Suprapubic skin (tissue), 4 donors: ENCODE measurements around the gene BSPRY. TPM values are rescaled to one million over a fixed set of nuclear protein-coding genes. Genes with fewer than 3 reads are reported as not detected.

Experiments used
- DNase-seq, 2 donors: peaks; one replicate each; pipeline ENCODE4 v3.0.0-alpha.2; 2019; ENCODE audit warnings: low spot score in 2 of 2
- H3K27ac ChIP-seq: fragments of 200-600 bp; sonication (generic); one replicate; pipeline ENCODE4 v1.5.1; 2019
- H3K27me3 ChIP-seq: fragments of 200-600 bp; sonication (generic); one replicate; pipeline ENCODE4 v1.5.1; 2019
- H3K36me3 ChIP-seq: fragments of 200-600 bp; sonication (generic); one replicate; pipeline ENCODE4 v1.5.1; 2019
- H3K4me1 ChIP-seq: fragments of 200-600 bp; sonication (generic); one replicate; pipeline ENCODE4 v1.5.1; 2019
- H3K4me3 ChIP-seq: fragments of 200-600 bp; sonication (generic); one replicate; pipeline ENCODE4 v1.5.1; 2019; ENCODE audit warnings: mild to moderate bottlenecking
- H3K9me3 ChIP-seq: fragments of 200-600 bp; sonication (generic); one replicate; pipeline ENCODE4 v1.5.1; 2019
- CTCF ChIP-seq, 2 donors: fragments of 200-600 bp in 1 of 2; fragments of 450-650 bp in 1 of 2; sonication (generic) in 1 of 2; IDR thresholded peaks; one replicate each; pipeline ENCODE4 v1.5.1; 2016 to 2019; ENCODE audit warnings: antibody characterized with exemption in 2 of 2, mild to moderate bottlenecking in 1 of 2, moderate library complexity in 1 of 2
- EP300 ChIP-seq: sonication (generic); formaldehyde crosslinking; IDR thresholded peaks from one replicate; pipeline ENCODE4 v1.6.1; 2017; ENCODE audit warnings: antibody characterized with exemption
- POLR2A ChIP-seq, 2 donors: fragments of 450-650 bp; IDR thresholded peaks; one replicate each; pipeline ENCODE4 v1.6.1; 2017; ENCODE audit warnings: antibody characterized with exemption in 2 of 2, mild to moderate bottlenecking in 2 of 2, moderate library complexity in 2 of 2
- POLR2AphosphoS5 ChIP-seq, 3 donors: sonication (generic); formaldehyde crosslinking; IDR thresholded peaks; one replicate each; pipeline ENCODE4 v1.6.1; 2017; ENCODE audit warnings: antibody characterized with exemption in 3 of 3
- WGBS: methylation state at CpG from one replicate; pipeline ENCODE4 v1.1.5; 2018; 5-methylcytosine and 5-hydroxymethylcytosine counted together
- total RNA-seq, 4 donors: library from RNA; depleted of rRNA; stranded (reverse); fragments of >200 nt; gene quantifications; one replicate each; pipeline ENCODE4 v1.1.0, GENCODE V29; 2016

Gene BSPRY
- total RNA-seq, 4 donors from 2014 or later: 8.3 to 37.3 (median 30.8) TPM

DNA sequence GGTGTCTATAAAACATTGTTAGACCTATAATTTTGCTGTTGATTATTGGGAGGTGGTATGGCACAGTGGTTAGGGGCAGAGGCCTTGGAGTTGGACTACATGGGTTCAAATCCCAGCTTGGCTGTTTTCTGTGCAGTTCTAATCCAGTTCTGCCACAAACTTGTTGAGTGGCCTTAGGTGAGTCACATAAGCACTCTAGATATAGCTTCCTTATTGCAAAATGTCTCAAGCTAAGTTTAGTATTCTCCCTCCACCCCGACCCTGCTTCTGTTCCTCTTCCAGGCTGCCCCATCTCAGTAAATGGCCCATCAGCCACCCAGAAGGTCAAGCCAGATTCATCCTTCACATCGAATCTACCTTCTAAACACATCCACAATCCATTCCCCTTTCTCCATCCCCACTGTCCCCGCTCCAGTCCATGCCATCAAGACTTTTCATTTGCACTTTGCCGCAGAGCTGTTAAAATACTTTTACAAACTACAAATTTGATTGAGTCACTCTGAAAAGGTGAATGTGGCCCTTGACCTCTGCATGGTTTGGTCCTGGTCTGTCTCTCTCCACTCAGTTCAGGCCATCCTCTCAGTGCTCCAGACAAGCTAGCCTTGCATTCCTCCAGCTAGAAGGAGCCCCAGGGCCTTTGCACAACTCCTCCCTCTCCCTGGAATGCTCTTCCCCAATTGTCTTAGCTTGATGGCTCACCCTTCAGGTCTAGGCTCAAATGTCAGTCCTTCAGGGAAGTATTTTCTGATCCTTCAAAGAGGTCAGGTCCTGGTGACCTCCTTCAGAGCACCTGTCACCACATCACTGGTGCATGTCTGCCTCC lies 37.4 kb downstream of the BSPRY start:
- Histone ChIP-seq H3K9me3 (no peaks in the 10 kb centered on the region), H3K27ac (no peak overlapping the region), H3K4me1 (peaks cover 8% of the 10 kb centered on the region), H3K4me3 (no peak overlapping the region), H3K27me3 (no peaks in the 10 kb centered on the region), H3K36me3 (peaks cover 52% of the 10 kb centered on the region)
- WGBS: 84% methylated on average over 4 of the region's 4 CpGs
- no peak for DNase-seq
- TF ChIP-seq CTCF (IDR thresholded peaks at IDR 0.05): no peak
- no peak for TF ChIP-seq EP300
- no peak for TF ChIP-seq POLR2A (IDR thresholded peaks at IDR 0.05)

DNA sequence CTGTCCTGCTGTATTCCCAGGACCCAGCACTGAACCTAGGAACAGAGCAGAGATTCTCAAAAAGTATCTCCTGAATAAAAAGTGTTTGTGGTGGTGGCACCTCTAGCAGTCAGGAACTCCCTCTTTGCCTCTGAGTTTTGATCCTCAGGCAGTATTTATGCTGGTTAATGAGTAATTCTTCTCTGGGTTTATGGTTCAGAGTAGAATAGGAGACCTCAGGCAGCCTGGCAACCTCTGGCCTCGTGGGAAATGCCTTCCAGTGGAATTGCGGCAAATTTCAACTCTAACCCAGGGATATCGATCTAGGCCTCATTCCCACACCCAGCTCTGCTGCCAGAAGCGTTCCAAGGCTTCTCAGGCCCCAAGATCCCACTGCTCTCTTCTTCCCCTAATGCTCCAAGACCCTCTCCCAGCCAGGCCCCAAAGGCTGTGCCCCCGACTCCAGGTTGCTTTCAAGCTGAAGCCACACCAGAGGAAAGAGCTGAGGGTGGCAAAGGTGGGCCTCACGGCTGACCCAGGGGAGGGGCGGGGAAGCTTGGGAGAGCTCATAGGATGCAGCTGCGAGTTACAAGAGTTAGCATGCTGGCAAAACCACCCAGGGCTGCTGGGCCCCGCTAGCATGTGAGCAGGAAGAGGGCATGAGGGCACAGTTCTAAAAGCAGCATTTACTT lies 38.4 kb downstream of the BSPRY start:
- Histone ChIP-seq H3K27ac (no peak overlapping the region), H3K4me3 (no peak overlapping the region), H3K4me1 (no peaks in the 10 kb centered on the region), H3K36me3 (peaks cover 59% of the 10 kb centered on the region), H3K27me3 (no peaks in the 10 kb centered on the region), H3K9me3 (no peaks in the 10 kb centered on the region)
- TF ChIP-seq POLR2A (IDR thresholded peaks at IDR 0.05) (no peak), POLR2AphosphoS5 (IDR thresholded peaks at IDR 0.05) (no peak), CTCF (IDR thresholded peaks at IDR 0.05) (no peak), EP300 (no peak)
- DNase-seq: no peak
- WGBS: 76% methylated on average over 9 of the region's 9 CpGs

GRCh38 chr9:113388833-113389232 lies 39.5 kb downstream of the BSPRY start:
- no peaks in the 10 kb centered on the region for H3K9me3 ChIP-seq
- no peak overlapping the region for H3K27ac ChIP-seq
- H3K27me3 ChIP-seq: no peaks in the 10 kb centered on the region
- no peak for TF ChIP-seq CTCF (IDR thresholded peaks at IDR 0.05)
- no peak for TF ChIP-seq POLR2A (IDR thresholded peaks at IDR 0.05)
- no peak for TF ChIP-seq POLR2AphosphoS5 (IDR thresholded peaks at IDR 0.05)
- no peak for TF ChIP-seq EP300
- WGBS: 89% methylated on average over 11 of the region's 13 CpGs
- no peak for DNase-seq
- H3K4me3 ChIP-seq: no peak overlapping the region
- peaks cover 66% of the 10 kb centered on the region for H3K36me3 ChIP-seq
- H3K4me1 ChIP-seq: no peaks in the 10 kb centered on the region

- Histone ChIP-seq H3K9me3 (no peaks in the 10 kb centered on the region), H3K27ac (no peak overlapping the region), H3K27me3 (no peaks in the 10 kb centered on the region), H3K4me3 (no peak overlapping the region), H3K36me3 (peaks cover 66% of the 10 kb centered on the region), H3K4me1 (no peaks in the 10 kb centered on the region)
- TF ChIP-seq POLR2A (IDR thresholded peaks at IDR 0.05) (no peak), CTCF (IDR thresholded peaks at IDR 0.05) (no peak), EP300 (no peak), POLR2AphosphoS5 (IDR thresholded peaks at IDR 0.05) (no peak)
- WGBS: 90% methylated on average over 11 of the region's 11 CpGs
- no peak for DNase-seq
These were observed 40.1 kb downstream of the BSPRY start for GRCh38 chr9:113389451-113389850.

DNA sequence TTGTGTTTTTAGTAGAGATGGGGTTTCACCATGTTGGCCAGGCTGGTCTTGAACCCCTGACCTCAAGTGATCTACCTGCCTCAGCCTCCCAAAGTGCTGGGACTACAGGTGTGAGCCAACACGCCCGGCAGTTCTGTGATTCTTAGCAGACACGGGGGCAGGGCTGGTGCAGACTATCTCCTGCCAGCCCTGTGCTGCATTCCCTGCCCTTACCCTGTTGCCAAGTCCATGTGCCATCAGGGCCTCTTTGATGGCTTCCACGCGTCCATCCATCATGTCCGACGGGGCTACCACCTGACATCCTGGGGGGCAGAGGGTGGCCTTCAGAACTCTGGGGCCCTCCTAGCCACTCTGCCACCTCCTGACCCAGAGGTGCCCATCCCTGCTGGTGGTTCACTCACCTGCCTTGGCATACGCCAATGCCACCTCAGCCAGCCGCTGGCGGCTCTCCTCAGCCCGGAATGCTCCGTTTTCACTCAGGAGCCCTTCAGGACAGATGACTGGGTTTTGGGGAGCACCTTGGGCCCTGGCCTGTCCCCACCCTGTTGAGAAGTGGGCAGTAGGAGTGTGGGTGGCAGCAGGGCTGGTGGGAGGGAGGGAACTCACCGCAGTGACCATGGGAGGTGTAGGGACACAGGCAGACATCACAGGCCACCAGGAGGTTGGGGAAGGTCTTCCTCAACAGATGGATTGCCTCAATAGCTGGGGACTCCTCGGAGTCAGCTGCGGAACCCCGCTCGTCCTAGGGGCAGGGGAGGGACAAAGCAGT lies 41.0 kb downstream of the BSPRY start:
- WGBS: 91% methylated on average over 13 of the region's 17 CpGs
- H3K9me3 ChIP-seq: no peaks in the 10 kb centered on the region
- no peaks in the 10 kb centered on the region for H3K4me1 ChIP-seq
- H3K27ac ChIP-seq: no peak overlapping the region
- H3K4me3 ChIP-seq: no peak overlapping the region
- TF ChIP-seq CTCF (IDR thresholded peaks at IDR 0.05): no peak
- no peak for TF ChIP-seq EP300
- no peak for TF ChIP-seq POLR2A (IDR thresholded peaks at IDR 0.05)
- TF ChIP-seq POLR2AphosphoS5 (IDR thresholded peaks at IDR 0.05): no peak
- peaks cover 75% of the 10 kb centered on the region for H3K36me3 ChIP-seq
- no peak for DNase-seq
- no peaks in the 10 kb centered on the region for H3K27me3 ChIP-seq
